H1 (cell line): Measurements from ENCODE around the gene PDZD2.

Experiments
- CEBPB ChIP-seq: IDR thresholded peaks from 2 replicates; pipeline ENCODE4 v1.6.1; 2012; ENCODE audit warnings: low read depth, low read length
- EZH2 ChIP-seq: fragments of 200-600 bp; sonication (generic); IDR thresholded peaks from 2 replicates; pipeline ENCODE4 v1.7.1; 2012; ENCODE audit warnings: low read depth, mild to moderate bottlenecking, moderate library complexity, low read length, inconsistent platforms; ENCODE audit not compliant: severe bottlenecking
- GTF2F1 ChIP-seq: IDR thresholded peaks from 2 replicates; pipeline ENCODE4 v1.6.1; 2012; ENCODE audit warnings: low read depth, low read length, improper control_type of control experiment, borderline replicate concordance
- HDAC2 ChIP-seq, 2 experiments: fragments of 300-600 bp in 1 of 2; sonication (generic) in 1 of 2; IDR thresholded peaks; 2 replicates each; pipeline ENCODE4 v1.6.1; 2011 to 2012; ENCODE audit warnings: low read depth in 2 of 2, low read length in 2 of 2, mild to moderate bottlenecking in 2 of 2, moderate library complexity in 2 of 2, borderline replicate concordance in 1 of 2, inconsistent platforms in 1 of 2
- KDM5A ChIP-seq: fragments of 200-600 bp; IDR thresholded peaks from 2 replicates; pipeline ENCODE4 v1.7.1; 2012; ENCODE audit warnings: mild to moderate bottlenecking, low read length, inconsistent platforms, mixed read lengths
- PHF8 ChIP-seq: fragments of 200-600 bp; sonication (generic); conservative IDR thresholded peaks from 2 replicates; pipeline ENCODE4 v1.7.1; 2012; ENCODE audit warnings: low read depth, mild to moderate bottlenecking, inconsistent platforms, low read length, moderate library complexity
- POLR2A ChIP-seq, 2 experiments: IDR thresholded peaks; 1 replicate in 1 of 2; 2 replicates in 1 of 2; pipeline ENCODE4 v1.6.1; 2011; ENCODE audit warnings: low read depth in 2 of 2, low read length in 2 of 2, mild to moderate bottlenecking in 2 of 2; ENCODE audit errors: control extremely low read depth in 1 of 2
- POLR2AphosphoS5 ChIP-seq: IDR thresholded peaks from 2 replicates; pipeline ENCODE4 v1.6.1; 2011; ENCODE audit warnings: low read depth, low read length
- SIX5 ChIP-seq: IDR thresholded peaks from 2 replicates; pipeline ENCODE4 v1.6.1; 2011; ENCODE audit warnings: mild to moderate bottlenecking, low read depth, low read length
- TEAD4 ChIP-seq: IDR thresholded peaks from 2 replicates; pipeline ENCODE4 v1.6.1; 2012; ENCODE audit warnings: low read depth, low read length, inconsistent platforms, mixed read lengths
- ZNF274 ChIP-seq: IDR thresholded peaks from 2 replicates; pipeline ENCODE4 v1.7.0; 2012; ENCODE audit warnings: low read length, borderline replicate concordance; ENCODE audit errors: extremely low read depth
- TF ChIP-seq, protein P1 (sequence below), 3 experiments: IDR thresholded peaks; 1 replicate in 2 of 3; 2 replicates in 1 of 3; pipeline versions ENCODE4 v1.5.1 to v1.6.1; 2011; ENCODE audit warnings: low read length in 3 of 3, mild to moderate bottlenecking in 3 of 3, inconsistent platforms in 2 of 3, low read depth in 1 of 3, moderate library complexity in 1 of 3; ENCODE audit not compliant: insufficient read depth in 1 of 3; ENCODE audit errors: control extremely low read depth in 1 of 3
- TF ChIP-seq, protein P2 (sequence below): IDR thresholded peaks from 2 replicates; pipeline ENCODE4 v1.6.1; 2011; ENCODE audit warnings: low read depth, mild to moderate bottlenecking, low read length; ENCODE audit not compliant: insufficient read depth

- TF ChIP-seq EZH2 (no peak), HDAC2 (IDR thresholded peaks at IDR 0.05; ENCODE audit: borderline replicate concordance in 1 of 2, low read depth in 2 of 2, low read length in 2 of 2) (no peak), POLR2A (IDR thresholded peaks at IDR 0.05; ENCODE audit: control extremely low read depth in 1 of 2, low read depth in 2 of 2, low read length in 2 of 2) (no peak), CEBPB (no peak), PHF8 (no peak), SIX5 (no peak), GTF2F1 (no peak), POLR2AphosphoS5 (no peak), KDM5A (no peak), TEAD4 (no peak), ZNF274 (no peak)
- TF ChIP-seq, protein P1, sequence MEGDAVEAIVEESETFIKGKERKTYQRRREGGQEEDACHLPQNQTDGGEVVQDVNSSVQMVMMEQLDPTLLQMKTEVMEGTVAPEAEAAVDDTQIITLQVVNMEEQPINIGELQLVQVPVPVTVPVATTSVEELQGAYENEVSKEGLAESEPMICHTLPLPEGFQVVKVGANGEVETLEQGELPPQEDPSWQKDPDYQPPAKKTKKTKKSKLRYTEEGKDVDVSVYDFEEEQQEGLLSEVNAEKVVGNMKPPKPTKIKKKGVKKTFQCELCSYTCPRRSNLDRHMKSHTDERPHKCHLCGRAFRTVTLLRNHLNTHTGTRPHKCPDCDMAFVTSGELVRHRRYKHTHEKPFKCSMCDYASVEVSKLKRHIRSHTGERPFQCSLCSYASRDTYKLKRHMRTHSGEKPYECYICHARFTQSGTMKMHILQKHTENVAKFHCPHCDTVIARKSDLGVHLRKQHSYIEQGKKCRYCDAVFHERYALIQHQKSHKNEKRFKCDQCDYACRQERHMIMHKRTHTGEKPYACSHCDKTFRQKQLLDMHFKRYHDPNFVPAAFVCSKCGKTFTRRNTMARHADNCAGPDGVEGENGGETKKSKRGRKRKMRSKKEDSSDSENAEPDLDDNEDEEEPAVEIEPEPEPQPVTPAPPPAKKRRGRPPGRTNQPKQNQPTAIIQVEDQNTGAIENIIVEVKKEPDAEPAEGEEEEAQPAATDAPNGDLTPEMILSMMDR (IDR thresholded peaks at IDR 0.05; ENCODE audit: control extremely low read depth in 1 of 3, insufficient read depth in 1 of 3, low read depth in 1 of 3, low read length in 3 of 3): no peak
- TF ChIP-seq, protein P2, sequence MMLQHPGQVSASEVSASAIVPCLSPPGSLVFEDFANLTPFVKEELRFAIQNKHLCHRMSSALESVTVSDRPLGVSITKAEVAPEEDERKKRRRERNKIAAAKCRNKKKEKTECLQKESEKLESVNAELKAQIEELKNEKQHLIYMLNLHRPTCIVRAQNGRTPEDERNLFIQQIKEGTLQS: no peak
Measured at GRCh38 chr5:31750215-31750614, 111.3 kb downstream of the PDZD2 start.
